ENCODE results near the gene CA5A. TPM values are rescaled to one million over a fixed set of nuclear protein-coding genes. Genes with fewer than 3 reads are reported as not detected.

Gene CA5A
- total and polyA plus RNA-seq, 2 of the 4 experiments (the other 2 are of a cell fraction) = not detected

DNA sequence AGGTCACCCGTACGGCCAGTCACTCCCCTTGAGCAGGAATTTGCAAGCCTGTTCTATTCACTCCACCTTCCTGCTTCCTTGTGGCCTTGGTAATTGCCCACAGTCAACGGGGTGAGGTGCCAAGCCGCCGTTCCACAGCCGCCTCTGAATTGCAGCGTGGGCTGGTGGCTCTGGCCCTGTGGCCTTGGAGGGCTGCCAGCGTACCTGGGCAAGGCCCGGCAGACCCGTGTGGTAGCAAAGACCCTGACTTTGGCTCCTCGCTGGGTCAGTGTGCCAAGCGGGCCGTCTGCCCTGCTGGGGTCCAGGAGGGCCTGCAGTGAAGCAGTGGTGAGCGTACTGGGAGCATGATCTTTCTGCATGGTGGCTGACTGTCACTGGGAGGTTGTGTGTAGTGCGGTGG is 18.5 kb upstream of the CA5A start:
- H3K4ac ChIP-seq (ENCODE audit: low read depth, low read length) = no peak overlapping the region
- dilution Hi-C loops (cut with HindIII; ENCODE audit: low sequenced_read_pairs, unreplicated experiment) = no loop called here
- no peak overlapping the region for H3K27ac ChIP-seq (ENCODE audit: insufficient read depth, low read length)
- H3K23ac ChIP-seq (ENCODE audit: low read depth, low read length) = no peak overlapping the region
- peaks cover 4% of the 10 kb centered on the region for H3K36me3 ChIP-seq (ENCODE audit: control insufficient read depth, insufficient read depth, low read length)
- no peak overlapping the region for H4K5ac ChIP-seq (ENCODE audit: low read depth, low read length)
- H2BK5ac ChIP-seq (ENCODE audit: low read depth, low read length, poor library complexity, severe bottlenecking) = no peak overlapping the region
- intact Hi-C loops (cut with micrococcal nuclease) = loop anchor here (10.0 kb wide), 3 partner anchors 350 to 610 kb away; partner anchors contain the start of gene ZNF469
- H2AFZ ChIP-seq (replicated peaks; ENCODE audit: low read length, poor library complexity) = no peak overlapping the region
- no peak overlapping the region for H3K14ac ChIP-seq (replicated peaks; ENCODE audit: low read depth, low read length)
- H2AK5ac ChIP-seq (ENCODE audit: low read depth, low read length) = no peak overlapping the region
- CTCF ChIA-PET = interaction anchor here (0.6 kb wide), 1 partner anchor 66 kb away, joined by 3 read pairs; no protein-coding TSS in a partner anchor
- H2BK120ac ChIP-seq (ENCODE audit: low read depth, low read length) = no peak overlapping the region
- TF ChIP-seq MAFK (IDR thresholded peaks at IDR 0.05; ENCODE audit: low read depth, low read length) (no peak), MXI1 (IDR thresholded peaks at IDR 0.05; ENCODE audit: borderline replicate concordance, low read depth, low read length) (no peak), CHD1 (IDR thresholded peaks at IDR 0.05; ENCODE audit: low read depth, low read length) (no peak), POLR2A (IDR thresholded peaks at IDR 0.05; ENCODE audit: low read depth, low read length) (no peak), BHLHE40 (IDR thresholded peaks at IDR 0.05; ENCODE audit: low read depth, low read length) (no peak), MAZ (IDR thresholded peaks at IDR 0.05; ENCODE audit: borderline replicate concordance, low read depth, low read length) (no peak), RCOR1 (IDR thresholded peaks at IDR 0.05; ENCODE audit: insufficient replicate concordance, low read length) (no peak), FOS (IDR thresholded peaks at IDR 0.05; ENCODE audit: low read depth, low read length) (no peak), SMC3 (IDR thresholded peaks at IDR 0.05; ENCODE audit: low read depth, low read length) (no peak), CEBPB (IDR thresholded peaks at IDR 0.05; ENCODE audit: low read depth, low read length) (no peak), ELK1 (IDR thresholded peaks at IDR 0.05; ENCODE audit: borderline replicate concordance, low read depth, low read length) (no peak), RAD21 (IDR thresholded peaks at IDR 0.05; ENCODE audit: low read length) (no peak), RFX5 (IDR thresholded peaks at IDR 0.05; ENCODE audit: low read depth, low read length) (no peak), NFE2L2 (IDR thresholded peaks at IDR 0.05; ENCODE audit: low read depth, low read length) (no peak), USF2 (IDR thresholded peaks at IDR 0.05; ENCODE audit: low read depth, low read length) (no peak)
- TF ChIP-seq, protein P1, sequence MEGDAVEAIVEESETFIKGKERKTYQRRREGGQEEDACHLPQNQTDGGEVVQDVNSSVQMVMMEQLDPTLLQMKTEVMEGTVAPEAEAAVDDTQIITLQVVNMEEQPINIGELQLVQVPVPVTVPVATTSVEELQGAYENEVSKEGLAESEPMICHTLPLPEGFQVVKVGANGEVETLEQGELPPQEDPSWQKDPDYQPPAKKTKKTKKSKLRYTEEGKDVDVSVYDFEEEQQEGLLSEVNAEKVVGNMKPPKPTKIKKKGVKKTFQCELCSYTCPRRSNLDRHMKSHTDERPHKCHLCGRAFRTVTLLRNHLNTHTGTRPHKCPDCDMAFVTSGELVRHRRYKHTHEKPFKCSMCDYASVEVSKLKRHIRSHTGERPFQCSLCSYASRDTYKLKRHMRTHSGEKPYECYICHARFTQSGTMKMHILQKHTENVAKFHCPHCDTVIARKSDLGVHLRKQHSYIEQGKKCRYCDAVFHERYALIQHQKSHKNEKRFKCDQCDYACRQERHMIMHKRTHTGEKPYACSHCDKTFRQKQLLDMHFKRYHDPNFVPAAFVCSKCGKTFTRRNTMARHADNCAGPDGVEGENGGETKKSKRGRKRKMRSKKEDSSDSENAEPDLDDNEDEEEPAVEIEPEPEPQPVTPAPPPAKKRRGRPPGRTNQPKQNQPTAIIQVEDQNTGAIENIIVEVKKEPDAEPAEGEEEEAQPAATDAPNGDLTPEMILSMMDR (conservative IDR thresholded peaks at IDR 0.05; ENCODE audit: low read depth, low read length) = no peak
- ATAC-seq (ENCODE audit: low read depth) = no peak
- H3K4me3 ChIP-seq (ENCODE audit: insufficient read depth, low read depth, low read length) = no peak overlapping the region
- H4K91ac ChIP-seq (ENCODE audit: insufficient read depth, low read depth, low read length) = no peak overlapping the region
- H3K27me3 ChIP-seq (ENCODE audit: control insufficient read depth, insufficient read depth, low read length) = no peaks in the 10 kb centered on the region
- H4K20me1 ChIP-seq (ENCODE audit: insufficient read depth, low read length) = peaks cover 9% of the 10 kb centered on the region
- BruUV-seq (replicated peaks) = no TSS peak
- no peak overlapping the region for H4K8ac ChIP-seq (ENCODE audit: low read depth in 2 of 2, low read length in 2 of 2)
- H2BK20ac ChIP-seq (ENCODE audit: low read depth, low read length) = no peak overlapping the region
- POLR2A ChIA-PET (ENCODE audit: unreplicated experiment) = no interaction called here
- H3K9me1 ChIP-seq (ENCODE audit: insufficient read depth, low read length) = peaks cover 19% of the 10 kb centered on the region
- WGBS, 2 experiments (ENCODE audit: extremely low coverage in 2 of 2, insufficient read length in 1 of 2) = 90% methylated on average over 7 of the region's 15 CpGs; no CpG with 5 or more reads in 1 of the 2 experiments
- H2AK9ac ChIP-seq (replicated peaks; ENCODE audit: low read depth, low read length, poor library complexity) = no peak overlapping the region
- peaks cover 33 to 79% of the 10 kb centered on the region in 2 experiments for H3K79me1 ChIP-seq (ENCODE audit: low read depth in 1 of 2, low read length in 2 of 2)
- H2BK15ac ChIP-seq (ENCODE audit: low read depth, low read length) = no peak overlapping the region
- H3K9ac ChIP-seq (ENCODE audit: low read depth, low read length) = no peak overlapping the region
- no peak overlapping the region for H3K4me2 ChIP-seq (ENCODE audit: low read depth, low read length)
- DNase-seq = no peak
- no peak overlapping the region for H3K18ac ChIP-seq (ENCODE audit: low read depth, low read length)
- no peak overlapping the region for H3K56ac ChIP-seq (ENCODE audit: extremely low read depth, insufficient read depth, low read length)
- in situ Hi-C loops (cut with MboI; ENCODE audit: low sequenced_read_pairs) = no loop called here
- H3K4me1 ChIP-seq (ENCODE audit: control insufficient read depth, insufficient read depth, low read length) = peaks cover 21% of the 10 kb centered on the region
- no peaks in the 10 kb centered on the region for H3K9me3 ChIP-seq (ENCODE audit: control insufficient read depth, insufficient read depth, low read length)

Data from IMR-90 (cell line).